ENCODE results near the gene CIB2.

Gene CIB2

GRCh38 chr15:78083687-78084448, 47.4 kb downstream of the CIB2 start:
- no peak for DNase-seq (ENCODE audit: low read depth)

- DNase-seq (ENCODE audit: low read depth): no peak
Observed at GRCh38 chr15:78083186-78083585, 48.1 kb downstream of the CIB2 start.

GRCh38 chr15:78082743-78083110, 48.5 kb downstream of the CIB2 start:
- no peak for DNase-seq (ENCODE audit: low read depth)

DNA sequence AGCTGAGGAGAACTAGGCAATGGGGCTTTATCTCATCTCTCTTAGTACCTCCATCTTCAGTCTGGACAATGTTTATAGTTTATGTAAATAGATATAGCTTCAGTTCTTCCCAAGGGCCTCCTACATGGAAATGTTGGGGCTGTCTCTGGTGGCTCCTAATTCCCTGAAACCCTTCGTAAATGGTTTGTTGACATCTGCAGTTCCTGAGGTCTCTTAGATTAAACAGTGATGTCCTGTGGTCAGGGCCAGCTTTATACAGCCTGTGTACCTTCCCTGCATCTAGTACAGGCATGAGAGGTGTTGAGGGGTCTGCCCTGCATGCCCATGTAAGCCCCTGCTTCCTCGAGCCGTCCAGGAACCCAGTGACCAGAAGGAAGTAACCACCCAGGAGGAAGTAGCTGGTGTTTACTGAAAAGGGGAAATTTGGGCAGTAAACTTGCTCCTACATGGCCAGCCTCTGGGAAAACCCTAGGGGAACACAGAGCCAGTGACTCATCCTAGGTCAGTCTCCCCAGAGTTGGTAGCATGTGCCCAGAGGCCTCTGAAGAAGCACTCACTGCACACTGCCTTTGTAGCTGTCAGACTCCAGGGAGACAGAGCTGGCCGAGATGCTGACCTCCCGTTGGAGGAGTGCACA, 49.0 kb downstream of the CIB2 start:
- no peak for DNase-seq (ENCODE audit: low read depth)

DNA sequence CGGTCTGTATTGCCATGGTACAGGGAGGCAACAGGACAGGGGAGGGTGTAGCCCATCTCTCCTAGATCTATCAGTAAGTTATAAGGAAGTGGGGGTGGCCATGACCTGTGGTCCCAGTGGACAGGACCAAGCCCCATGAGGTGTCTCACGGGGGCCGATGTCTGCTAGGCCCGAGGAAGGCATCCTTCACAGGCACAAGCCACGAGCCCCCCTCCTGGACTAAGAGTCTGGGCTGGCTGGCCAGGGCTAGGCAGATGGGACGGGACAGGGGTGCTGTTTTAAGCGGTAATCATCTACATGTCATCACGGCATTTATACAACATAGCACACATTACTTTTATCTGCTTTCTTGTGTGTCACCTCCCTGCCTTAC, 51.2 kb downstream of the CIB2 start:
- DNase-seq (ENCODE audit: low read depth): no peak

- no peak for DNase-seq (ENCODE audit: low read depth)
Observed at GRCh38 chr15:78079298-78080087, 51.8 kb downstream of the CIB2 start.

DNA sequence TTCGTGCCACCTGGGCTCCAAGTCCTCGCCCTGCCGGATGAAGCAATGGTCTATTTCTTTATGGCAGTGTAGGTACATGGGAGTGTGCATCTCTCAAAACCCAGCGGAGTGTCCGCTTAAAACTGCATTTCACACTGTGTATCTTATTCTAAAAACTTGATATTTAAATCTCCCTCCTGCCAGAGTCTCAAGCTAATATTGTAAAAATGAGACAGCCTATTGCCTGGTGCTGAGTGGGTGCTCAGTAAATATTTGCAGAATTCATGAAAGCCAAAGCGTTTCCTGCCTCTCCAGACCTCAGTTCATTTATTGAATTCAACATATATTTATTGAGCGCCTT, 53.4 kb downstream of the CIB2 start:
- no peak for DNase-seq (ENCODE audit: low read depth)

DNA sequence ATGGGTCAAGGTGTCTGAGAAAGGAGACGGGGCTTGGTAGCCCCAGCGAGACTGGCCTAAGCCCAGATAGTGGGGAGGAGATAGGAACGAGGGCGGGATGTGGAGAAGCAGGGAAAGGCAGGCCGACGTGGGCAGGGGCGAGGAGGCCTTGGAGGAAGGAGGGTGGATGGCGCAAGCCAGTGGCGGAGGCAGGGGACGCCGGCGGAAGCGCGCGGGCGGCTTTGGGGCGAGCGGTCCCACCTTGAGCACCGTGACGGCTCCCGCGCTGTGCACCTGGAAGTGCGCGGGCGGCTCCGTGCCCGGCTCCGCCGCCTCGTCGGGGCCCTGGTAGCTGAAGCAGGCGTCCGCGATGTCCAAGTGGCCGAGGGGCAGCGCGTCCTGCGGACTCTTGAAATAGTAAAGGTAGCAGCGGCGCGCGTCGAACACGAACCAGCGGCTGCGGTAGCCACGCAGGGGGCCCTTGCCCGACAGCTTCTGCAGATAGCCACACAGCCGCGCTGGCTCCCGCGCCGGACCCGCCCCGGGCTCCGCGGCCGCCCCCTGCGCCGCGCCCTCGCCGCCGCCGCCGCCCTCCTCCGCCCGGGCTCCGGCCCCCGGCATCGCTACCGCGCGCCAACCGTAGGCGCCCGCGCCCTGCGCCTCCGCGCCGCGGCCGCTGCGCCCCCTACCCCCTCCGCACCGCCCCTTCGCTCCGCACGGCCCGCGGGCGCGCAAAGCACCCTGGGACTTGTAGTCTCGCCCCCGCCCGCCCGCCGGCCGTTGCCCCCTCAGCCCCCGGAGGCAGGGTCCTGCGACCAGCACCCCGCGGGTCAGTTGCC, 54.0 kb downstream of the CIB2 start, which contains the start of gene TBC1D2B:
TBC1D2B (minus strand) TSS at position 659 of the 818 bp plus-strand sequence; CDS start at position 600, 59 bp downstream.
- no peak for DNase-seq (ENCODE audit: low read depth)

DNA sequence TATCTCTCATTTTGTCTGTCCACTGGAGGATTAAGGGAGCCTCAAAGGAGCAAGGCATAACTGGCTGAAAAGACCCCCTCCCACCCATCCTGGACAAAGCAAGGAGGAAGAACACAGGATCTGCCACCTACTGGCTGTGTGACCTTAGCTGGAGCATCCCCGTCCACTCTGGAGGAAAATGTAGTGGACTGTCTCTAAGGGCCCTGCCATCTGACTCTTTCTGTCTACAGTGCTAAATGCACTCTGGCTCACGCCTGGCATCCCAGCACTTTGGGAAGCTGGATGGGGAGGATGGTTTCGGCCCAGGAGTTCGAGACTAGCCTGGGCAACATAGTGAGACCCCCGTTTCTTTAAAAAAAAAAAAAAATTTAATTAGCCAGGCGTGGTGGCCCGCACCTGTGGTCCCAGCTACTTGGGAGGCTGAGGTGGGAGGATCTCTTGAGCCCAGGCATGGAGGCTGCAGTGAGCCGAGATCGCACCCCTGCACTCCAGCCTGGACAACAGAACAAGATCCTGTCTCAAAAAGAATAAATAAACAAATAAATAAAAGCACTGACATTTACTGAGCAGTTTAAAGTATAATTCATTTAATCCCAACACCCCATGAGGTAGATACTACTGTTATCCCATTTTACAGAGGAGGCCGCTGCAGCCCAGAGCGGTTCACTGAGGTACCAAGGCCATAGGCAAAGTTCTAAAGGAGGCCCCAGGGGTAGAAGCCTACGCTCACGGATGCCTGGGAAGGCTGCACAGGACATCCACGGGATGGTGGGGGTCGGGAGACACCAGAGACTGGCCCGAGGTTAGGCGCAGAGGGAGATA, 54.8 kb downstream of the CIB2 start:
- no peak for DNase-seq (ENCODE audit: low read depth)

DNA sequence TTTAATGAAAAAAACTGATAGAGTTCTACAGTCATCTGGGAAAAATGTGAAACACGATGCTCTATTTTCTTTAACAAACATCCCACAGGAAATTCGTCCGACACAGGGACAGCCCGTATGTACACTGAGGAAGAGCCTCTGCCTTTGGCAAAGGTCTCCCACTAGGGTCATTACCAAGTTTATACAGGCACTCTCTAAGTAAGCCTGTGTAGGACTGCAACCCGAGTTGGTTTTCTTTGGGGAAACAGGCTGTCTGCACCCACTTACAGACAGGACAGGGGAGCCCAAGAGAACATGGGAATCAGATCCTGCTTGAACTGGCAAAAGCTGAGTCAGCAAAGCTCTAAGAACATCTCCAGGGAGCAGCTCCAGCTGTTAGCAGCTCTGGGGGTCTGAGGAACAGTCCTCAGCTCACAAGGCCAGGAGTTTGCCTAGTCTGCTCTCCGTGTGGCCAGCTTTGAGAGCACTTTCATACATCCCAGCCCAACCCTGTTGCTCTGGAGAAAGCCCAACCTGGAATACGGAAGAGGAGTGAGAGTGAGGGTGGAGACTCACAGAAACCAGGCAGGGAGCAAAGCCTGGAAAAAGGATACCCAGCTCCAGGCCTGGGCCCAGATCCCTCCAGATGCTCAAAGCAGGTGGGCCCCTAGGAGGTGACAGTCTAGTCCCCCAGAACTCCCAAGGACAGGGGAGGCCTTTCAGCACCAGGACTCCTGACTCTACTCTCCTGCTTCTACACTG, 55.6 kb downstream of the CIB2 start:
- DNase-seq (ENCODE audit: low read depth): peak; percentile 71

DNA sequence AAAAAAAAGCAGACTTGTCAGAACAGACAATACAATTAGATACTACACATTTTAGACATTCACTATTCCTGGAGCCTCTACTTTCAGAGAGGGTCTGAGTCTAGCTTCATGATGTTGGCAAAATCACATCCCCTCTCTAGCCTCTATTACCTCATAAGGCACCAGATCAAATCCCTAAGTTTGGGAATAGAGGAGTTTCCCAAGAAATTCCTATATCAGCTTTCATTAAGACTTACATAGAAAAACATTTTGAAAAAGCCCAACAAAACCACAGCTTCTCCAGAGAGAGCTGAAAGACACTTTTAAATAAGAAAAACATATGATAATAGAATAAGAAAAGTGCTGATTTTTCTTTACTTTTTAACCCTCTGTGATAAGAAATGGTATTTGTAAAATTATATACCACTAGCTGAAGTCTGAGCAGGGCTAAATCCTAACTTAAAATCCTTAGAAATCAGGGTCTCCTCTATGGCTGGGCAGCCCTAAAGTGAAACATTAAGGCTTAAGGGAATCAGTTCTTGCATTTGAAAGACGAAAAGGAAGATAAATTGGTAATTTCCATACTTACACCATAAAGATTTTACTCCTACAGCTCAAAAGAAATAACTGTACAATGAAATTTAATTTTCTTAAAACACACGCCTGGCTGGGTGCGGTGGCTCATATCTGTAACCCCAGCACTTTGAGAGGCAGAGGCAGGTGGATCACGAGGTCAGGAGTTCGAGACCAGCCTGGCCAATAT, 58.0 kb downstream of the CIB2 start:
- DNase-seq (ENCODE audit: low read depth): no peak

- DNase-seq (ENCODE audit: low read depth): no peak
Observed at GRCh38 chr15:78072080-78072892, 59.0 kb downstream of the CIB2 start.

DNA sequence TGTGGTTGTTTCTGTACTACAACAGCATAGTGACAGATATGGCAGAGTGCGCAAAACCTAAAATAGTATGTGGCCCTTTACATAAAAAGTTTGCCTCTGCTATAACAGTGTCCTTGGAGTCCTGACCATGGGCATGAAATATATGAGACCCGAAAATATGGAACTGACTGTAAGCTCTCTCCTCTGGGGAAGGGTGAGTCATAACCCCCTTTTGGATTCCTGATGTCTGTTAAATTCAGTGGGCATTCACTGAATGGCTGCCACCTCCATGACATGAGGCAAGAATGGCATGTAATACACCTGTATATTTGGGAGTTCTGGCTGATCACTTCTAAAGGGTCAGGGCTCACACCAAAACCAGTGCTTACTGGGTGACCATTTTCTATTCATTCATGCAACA, 59.9 kb downstream of the CIB2 start:
- no peak for DNase-seq (ENCODE audit: low read depth)

GRCh38 chr15:78070049-78070700, 61.1 kb downstream of the CIB2 start:
- DNase-seq (ENCODE audit: low read depth): no peak

DNA sequence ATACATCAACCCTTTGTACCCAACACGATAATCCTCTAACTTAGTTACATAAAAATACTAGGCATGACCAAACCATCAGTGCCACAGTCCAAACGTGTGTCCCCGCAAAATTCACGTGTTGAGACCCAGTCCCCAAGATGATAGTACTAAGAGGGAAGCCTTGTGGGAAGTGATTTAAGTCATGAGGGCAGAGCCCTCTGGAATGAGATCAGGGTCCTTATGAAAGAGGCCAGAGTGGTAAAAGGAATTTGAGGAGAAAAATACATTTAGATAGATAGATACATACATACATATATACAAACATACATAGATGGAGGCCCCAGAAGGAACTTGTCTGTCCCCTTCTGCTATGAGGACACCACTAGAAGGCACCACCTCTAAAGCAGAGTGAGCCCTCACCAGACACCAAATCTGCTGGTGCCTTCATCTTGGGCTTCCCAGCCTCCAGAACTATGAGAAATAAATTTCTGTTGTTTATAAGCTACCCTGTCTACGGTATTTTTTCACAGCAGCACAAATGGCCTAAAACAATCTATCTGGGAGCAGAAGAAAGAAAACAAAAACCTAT, 61.7 kb downstream of the CIB2 start:
- no peak for DNase-seq (ENCODE audit: low read depth)

DNA sequence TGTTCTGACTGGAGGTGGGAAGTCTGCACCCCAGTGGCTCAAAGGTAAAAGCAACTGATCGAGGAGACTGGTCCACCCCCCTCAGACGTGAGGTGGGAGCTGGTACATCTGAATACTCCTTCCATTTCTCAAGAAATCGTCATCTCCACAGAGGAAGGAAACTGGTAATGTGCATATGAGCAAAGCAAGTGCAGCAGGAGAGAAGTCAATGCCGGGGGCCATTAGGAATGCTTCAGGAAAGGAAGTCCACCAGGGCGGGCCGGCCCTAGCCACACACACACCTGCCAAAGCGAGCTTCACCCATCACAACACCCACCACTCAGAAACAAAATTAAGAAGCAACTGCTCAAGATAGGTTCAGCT, 62.2 kb downstream of the CIB2 start:
- no peak for DNase-seq (ENCODE audit: low read depth)

GRCh38 chr15:78067328-78068228, 63.7 kb downstream of the CIB2 start:
- DNase-seq (ENCODE audit: low read depth): no peak
